ENCODE data around the gene NID1. TPM values are rescaled to one million over a fixed set of nuclear protein-coding genes. Genes with fewer than 3 reads are reported as not detected.

Gene NID1
- total RNA-seq, 1 experiment from 2014 or later, result 19.2 TPM

- no peak overlapping the region for H3K27ac Mint-ChIP-seq
- POLR2A ChIA-PET, result no interaction called here
- H3K4me3 Mint-ChIP-seq, result no peak overlapping the region
- peaks cover 6% of the 10 kb centered on the region; the same call in 1 of the 2 replicates for H3K27me3 Mint-ChIP-seq (ENCODE audit: low read depth)
- CTCF ChIA-PET, result no interaction called here
- peaks cover 6% of the 10 kb centered on the region for H3K36me3 Mint-ChIP-seq
- peaks cover 9% of the 10 kb centered on the region for H3K9me3 Mint-ChIP-seq
- TF ChIP-seq JAZF1 (CRISPR knock-in tag; IDR thresholded peaks at IDR 0.05) (no peak), RELA (CRISPR knock-in tag; IDR thresholded peaks at IDR 0.05; ENCODE audit: borderline replicate concordance) (no peak), FOXJ3 (CRISPR knock-in tag; IDR thresholded peaks at IDR 0.05; ENCODE audit: borderline replicate concordance) (no peak), PREB (CRISPR knock-in tag; IDR thresholded peaks at IDR 0.05; ENCODE audit: borderline replicate concordance) (no peak), CBFB (CRISPR knock-in tag; IDR thresholded peaks at IDR 0.05; ENCODE audit: low read depth) (no peak), ELF4 (CRISPR knock-in tag; IDR thresholded peaks at IDR 0.05; ENCODE audit: low read depth) (no peak), FOXP1 (CRISPR knock-in tag; IDR thresholded peaks at IDR 0.05; ENCODE audit: borderline replicate concordance) (no peak), ATF6 (CRISPR knock-in tag; IDR thresholded peaks at IDR 0.05) (no peak), ZNF121 (CRISPR knock-in tag; IDR thresholded peaks at IDR 0.05) (no peak), CREM (CRISPR knock-in tag; IDR thresholded peaks at IDR 0.05) (no peak), GTF2I (CRISPR knock-in tag; conservative IDR thresholded peaks at IDR 0.05) (no peak), FOXP4 (CRISPR knock-in tag; IDR thresholded peaks at IDR 0.05) (no peak)
- ATAC-seq (no peak), DNase-seq (ENCODE audit: low spot score) (no peak)
- H3K4me1 Mint-ChIP-seq, result peaks cover 14% of the 10 kb centered on the region
Measured at GRCh38 chr1:236100799-236101198, 35.9 kb upstream of the NID1 start.

GRCh38 chr1:236099355-236099974, 34.6 kb upstream of the NID1 start:
- POLR2A ChIA-PET, result no interaction called here
- DNase-seq (ENCODE audit: low spot score), result no peak

More at GRCh38 chr1:236099355-236099974, 34.6 kb upstream of the NID1 start:
- ATAC-seq, result no peak
- Mint-ChIP-seq H3K27ac (no peak overlapping the region), H3K9me3 (peaks cover 17% of the 10 kb centered on the region), H3K4me1 (peaks cover 17% of the 10 kb centered on the region), H3K27me3 (ENCODE audit: low read depth) (peaks cover 6% of the 10 kb centered on the region; the same call in 1 of the 2 replicates), H3K4me3 (no peak overlapping the region), H3K36me3 (peaks cover 6% of the 10 kb centered on the region)
- CTCF ChIA-PET, result interaction anchor here (0.6 kb wide), 1 partner anchor 543 kb away, joined by 5 read pairs; no protein-coding TSS in a partner anchor
- no peak for TF ChIP-seq NFE2L1 (CRISPR knock-in tag; IDR thresholded peaks at IDR 0.05)
- TF ChIP-seq ELF4 (CRISPR knock-in tag; IDR thresholded peaks at IDR 0.05; ENCODE audit: low read depth), result no peak
- no peak for TF ChIP-seq JAZF1 (CRISPR knock-in tag; IDR thresholded peaks at IDR 0.05)
- no peak for TF ChIP-seq ZNF396 (CRISPR knock-in tag; IDR thresholded peaks at IDR 0.05; ENCODE audit: borderline replicate concordance)
- no peak for TF ChIP-seq ATF3 (CRISPR knock-in tag; conservative IDR thresholded peaks at IDR 0.05)
- no peak for TF ChIP-seq ZNF281 (CRISPR knock-in tag; IDR thresholded peaks at IDR 0.05)
- no peak for TF ChIP-seq ZNF138 (CRISPR knock-in tag; conservative IDR thresholded peaks at IDR 0.05)
- TF ChIP-seq HMGXB4 (CRISPR knock-in tag; IDR thresholded peaks at IDR 0.05), result no peak
- TF ChIP-seq IRF1 (CRISPR knock-in tag; IDR thresholded peaks at IDR 0.05), result no peak
- no peak for TF ChIP-seq ZMAT4 (CRISPR knock-in tag; IDR thresholded peaks at IDR 0.05)
- no peak for TF ChIP-seq ZNF219 (CRISPR knock-in tag; IDR thresholded peaks at IDR 0.05; ENCODE audit: borderline replicate concordance)
- TF ChIP-seq ZNF263 (CRISPR knock-in tag; IDR thresholded peaks at IDR 0.05; ENCODE audit: low read depth), result no peak
- no peak for TF ChIP-seq OVOL2 (CRISPR knock-in tag; IDR thresholded peaks at IDR 0.05; ENCODE audit: borderline replicate concordance)
- no peak for TF ChIP-seq EMX1 (CRISPR knock-in tag; IDR thresholded peaks at IDR 0.05)
